Embryonic facial prominence (tissue), 1 donor: ENCODE data around the gene ZSCAN29.
A peak's percentile ranks its signal among the peaks of the same experiment; 100 is the strongest.
"Not testable (repeated sequence)": the region's sequence is repeated elsewhere in the genome, so short reads cannot be mapped to it uniquely, and the experiment has no call there.

ENCODE experiments used
- DNase-seq: peaks from one replicate; pipeline ENCODE4 v3.0.0-alpha.2; 2016; ENCODE audit errors: extremely low spot score

Gene ZSCAN29

DNA sequence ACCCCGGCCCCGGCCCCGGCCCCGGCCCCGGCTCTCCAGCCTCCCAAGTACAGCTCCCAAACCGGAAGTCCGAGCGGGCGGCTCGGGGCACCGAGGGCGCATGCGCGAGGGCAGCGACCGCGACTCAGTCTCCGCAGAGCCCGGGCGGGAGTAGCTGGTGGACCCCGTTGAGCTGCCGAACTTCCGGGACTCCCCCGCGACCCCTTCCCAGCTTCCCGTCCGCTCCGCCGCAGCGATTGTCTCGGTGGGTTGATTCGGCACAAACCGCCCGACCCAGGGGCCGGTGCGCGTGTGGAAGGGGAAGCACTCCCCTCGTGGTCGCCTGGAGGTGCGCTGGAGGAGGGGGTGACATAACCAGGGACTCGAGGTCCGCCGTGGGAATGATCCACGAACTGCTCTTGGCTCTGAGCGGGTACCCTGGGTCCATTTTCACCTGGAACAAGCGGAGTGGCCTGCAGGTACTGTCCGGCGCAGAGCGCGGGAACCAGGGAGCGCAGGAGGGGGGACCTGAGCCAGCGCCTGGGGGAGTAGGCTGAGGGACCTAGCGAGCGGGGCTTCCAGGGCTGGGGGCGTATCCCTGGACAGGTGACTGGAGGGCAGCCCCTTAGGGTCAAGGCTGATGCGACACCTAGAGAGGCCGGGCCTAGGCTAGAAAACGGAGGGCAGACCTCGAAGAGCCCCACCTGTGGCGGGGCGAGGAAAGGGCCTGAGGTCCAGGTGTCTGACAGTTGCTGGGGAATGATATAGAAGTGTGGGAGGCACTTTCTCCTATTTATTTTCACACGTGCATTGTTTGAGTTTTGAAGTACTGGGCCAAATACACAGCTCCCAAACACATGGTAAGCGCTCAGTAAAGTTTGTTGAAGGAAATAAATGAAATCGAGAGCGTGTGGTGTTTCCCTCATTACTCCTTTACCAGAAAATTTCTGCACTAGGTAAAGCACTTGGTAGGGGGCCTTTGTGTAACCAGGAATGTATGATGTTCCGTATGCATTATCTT is at the start of gene ZSCAN29, which contains the start of gene TUBGCP4:
ZSCAN29 (minus strand) TSS at position 69 of the 1,000 bp plus-strand sequence. CDS start 1,130 bp downstream, outside the sequence.
TUBGCP4 (plus strand) TSS at position 127 of the 1,000 bp plus-strand sequence; CDS start at position 381, 254 bp downstream.
- DNase-seq: peak; percentile 46

- no peak for DNase-seq
Observed at GRCh38 chr15:43420435-43420834, 49.6 kb upstream of the ZSCAN29 start.

DNA sequence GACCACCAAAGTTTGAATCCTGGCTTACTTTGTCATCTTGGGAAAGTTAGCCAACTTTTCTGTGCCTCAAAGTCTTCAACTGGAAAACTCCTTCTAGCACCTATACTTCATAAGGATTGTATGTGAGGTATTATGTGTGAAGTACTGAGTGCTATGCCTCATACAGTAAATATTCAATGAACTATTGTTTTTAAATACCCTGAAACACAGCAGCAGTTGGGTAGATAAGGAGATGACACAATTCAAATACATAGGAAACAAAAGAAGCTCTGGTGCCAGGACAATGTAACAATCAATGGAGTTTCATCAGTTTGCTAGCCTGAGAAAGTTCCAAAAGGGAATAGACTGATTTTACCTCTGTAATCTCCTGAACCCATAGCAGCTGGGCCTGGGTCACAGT is 43.4 kb upstream of the ZSCAN29 start:
- DNase-seq: no peak

DNA sequence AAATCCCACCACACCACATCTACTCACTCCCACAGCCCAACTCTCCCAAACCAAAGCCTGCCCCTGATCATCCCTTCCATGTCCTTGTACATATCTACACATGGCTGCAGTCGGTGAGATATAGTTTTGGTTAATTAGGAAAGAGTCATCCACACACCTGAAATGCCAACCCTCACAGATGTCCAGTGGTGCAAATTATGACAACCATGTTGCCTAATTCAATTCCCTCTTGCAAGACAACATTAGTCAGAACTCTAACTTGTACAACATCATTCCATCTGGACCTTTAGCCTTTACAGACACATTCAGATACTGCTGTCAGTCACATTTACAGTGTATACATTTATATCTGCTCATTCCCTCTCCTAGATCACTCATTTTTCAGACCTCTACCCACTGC is 41.3 kb upstream of the ZSCAN29 start:
- DNase-seq: no peak

- no peak for DNase-seq
Observed at GRCh38 chr15:43410572-43411214, 39.9 kb upstream of the ZSCAN29 start.

GRCh38 chr15:43408789-43409188 is 37.9 kb upstream of the ZSCAN29 start:
- DNase-seq: no peak

DNA sequence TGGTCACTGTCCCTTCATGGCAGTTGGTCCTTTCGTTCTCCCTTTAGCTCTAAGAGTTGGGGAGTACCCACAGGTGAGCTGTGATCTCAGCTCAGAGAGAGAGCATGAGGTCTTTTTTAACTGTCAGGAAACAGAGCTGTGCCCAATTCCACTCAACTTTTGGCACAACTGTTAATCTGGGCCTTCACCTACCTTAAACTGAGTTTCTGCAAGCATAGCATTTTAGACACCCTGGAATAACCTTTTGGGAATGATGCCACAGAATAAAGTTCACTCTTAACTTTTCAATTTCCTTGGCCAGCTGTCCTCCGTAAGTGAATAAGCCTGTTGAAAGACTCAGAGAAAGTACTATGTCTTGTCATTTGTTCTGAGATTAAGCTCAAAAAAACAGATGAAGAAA is 36.0 kb upstream of the ZSCAN29 start:
- DNase-seq: no peak

- DNase-seq: no peak
Observed at GRCh38 chr15:43406189-43406588, 35.3 kb upstream of the ZSCAN29 start.

DNA sequence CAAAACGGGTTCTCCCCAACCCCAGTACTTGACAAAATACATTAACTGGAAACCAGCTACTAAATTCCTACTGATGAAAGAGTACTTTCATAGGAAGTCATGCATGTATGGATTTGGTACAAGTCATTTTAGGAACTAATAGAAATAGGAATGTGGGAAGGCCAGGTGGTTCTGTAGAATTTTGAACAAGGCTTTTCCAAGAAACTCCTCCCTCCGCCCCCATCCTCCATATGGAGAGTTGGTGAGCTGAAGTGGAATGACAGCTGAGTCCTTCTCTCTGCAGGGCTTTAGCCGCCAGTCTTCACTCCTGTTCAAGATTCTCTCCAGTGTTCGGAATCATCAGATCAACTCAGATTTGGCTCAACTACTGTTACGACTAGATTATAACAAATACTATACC is 33.3 kb upstream of the ZSCAN29 start:
- DNase-seq: no peak

- DNase-seq: no peak
Observed at GRCh38 chr15:43403616-43404015, 32.8 kb upstream of the ZSCAN29 start.

GRCh38 chr15:43402255-43402654 is 31.4 kb upstream of the ZSCAN29 start:
- DNase-seq: no peak

DNA sequence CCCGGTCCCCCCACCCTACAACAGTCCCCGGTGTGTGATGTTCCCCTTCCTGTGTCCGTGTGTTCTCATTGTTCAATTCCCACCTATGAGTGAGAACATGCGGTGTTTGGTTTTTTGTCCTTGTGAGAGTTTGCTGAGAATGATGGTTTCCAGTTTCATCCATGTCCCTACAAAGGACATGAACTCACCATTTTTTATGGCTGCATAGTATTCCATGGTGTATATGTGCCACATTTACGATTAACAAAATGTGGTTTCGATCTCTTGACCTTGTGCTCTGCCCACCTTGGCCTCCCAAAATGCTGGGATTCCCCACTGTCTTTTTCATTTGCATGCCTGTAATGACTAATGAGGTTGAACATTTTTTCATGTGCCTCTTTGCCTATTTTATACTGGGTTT is 22.7 kb upstream of the ZSCAN29 start:
- DNase-seq: not testable (repeated sequence)

- DNase-seq: no peak
Observed at GRCh38 chr15:43390723-43391122, 19.9 kb upstream of the ZSCAN29 start.

GRCh38 chr15:43383070-43383469 is 12.2 kb upstream of the ZSCAN29 start:
- DNase-seq: no peak

GRCh38 chr15:43382310-43382709 is 11.5 kb upstream of the ZSCAN29 start:
- no peak for DNase-seq

GRCh38 chr15:43378601-43379000 is 7.8 kb upstream of the ZSCAN29 start:
- no peak for DNase-seq

- no peak for DNase-seq
Observed at GRCh38 chr15:43376017-43376705, 5.3 kb upstream of the ZSCAN29 start.

DNA sequence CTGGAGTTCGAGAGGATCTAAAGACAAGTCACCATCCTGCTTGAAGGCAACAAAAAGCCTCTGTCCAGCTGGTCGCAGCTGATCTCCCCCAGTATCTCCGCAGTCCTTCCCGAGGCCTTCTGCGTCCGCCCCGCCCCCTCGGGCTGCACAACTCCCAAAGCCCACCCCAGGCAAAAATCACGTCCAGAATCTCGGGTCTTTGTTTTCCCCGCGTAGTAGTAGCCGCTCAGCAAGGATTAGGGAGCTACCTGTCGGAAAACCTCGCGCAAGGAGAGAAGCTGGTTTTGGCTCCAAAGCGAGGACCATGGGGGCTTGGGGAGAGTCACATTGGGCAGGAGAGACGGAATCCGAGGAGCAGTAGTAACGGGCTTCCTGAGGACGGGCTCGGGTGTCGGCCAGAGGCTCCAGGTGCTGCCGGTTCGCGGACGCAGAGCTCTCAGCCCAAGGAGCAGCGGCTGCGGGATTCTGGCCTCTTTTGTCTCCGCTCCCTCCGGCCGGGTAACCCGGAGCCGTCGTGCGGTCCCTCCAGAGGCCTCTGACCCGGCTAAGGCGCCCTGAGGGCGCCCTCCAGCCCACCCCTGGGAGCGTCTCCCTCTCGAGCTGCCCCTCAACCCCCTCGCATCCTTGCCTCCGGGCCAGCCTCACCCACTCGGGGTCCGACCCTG is 401 bp downstream of the ZSCAN29 start:
- no peak for DNase-seq

GRCh38 chr15:43361313-43361903 is 9.4 kb downstream of the ZSCAN29 start:
- DNase-seq: no peak

GRCh38 chr15:43360821-43361220 is 10.0 kb downstream of the ZSCAN29 start:
- DNase-seq: no peak

DNA sequence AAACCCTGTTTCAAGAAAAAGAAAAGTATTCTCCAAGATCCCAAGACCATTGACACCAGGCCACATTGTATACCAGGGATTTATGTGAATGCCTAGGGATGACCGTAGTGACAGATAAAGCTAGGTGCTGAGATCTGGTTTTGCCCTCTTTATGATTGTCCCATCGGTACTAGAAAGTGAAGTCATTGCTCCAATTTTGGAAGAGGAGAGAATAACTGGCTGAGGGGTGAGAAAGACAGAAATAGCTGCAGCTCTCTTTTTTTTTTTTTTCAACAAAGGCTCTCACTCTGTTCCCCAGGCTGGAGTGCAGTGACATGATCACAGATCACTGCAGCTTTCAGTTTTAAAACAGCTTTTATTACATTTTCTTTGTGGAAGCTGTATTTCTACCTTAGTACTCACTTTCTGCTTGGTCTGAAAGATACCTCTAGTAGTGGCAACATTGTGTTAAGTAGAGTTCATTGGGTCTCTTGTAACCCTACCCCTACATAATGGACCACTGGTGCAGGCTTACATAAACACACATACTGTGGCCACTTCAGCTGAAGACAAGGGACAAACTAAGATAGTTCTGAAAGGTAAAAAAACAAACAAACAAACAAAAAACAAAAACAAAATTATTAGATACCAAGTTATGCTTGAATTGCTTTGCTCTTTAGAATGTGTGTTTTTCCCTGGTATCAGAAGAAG is 18.0 kb downstream of the ZSCAN29 start:
- no peak for DNase-seq
